ENCODE data around the gene HADHB. TPM values are rescaled to one million over a fixed set of nuclear protein-coding genes. Genes with fewer than 3 reads are reported as not detected.
A peak's percentile ranks its signal among the peaks of the same experiment; 100 is the strongest.
"Not testable (repeated sequence)": the region's sequence is repeated elsewhere in the genome, so short reads cannot be mapped to it uniquely, and the experiment has no call there.

Gene HADHB
- total RNA-seq, 1 donor from 2014 or later: 85.6 TPM

DNA sequence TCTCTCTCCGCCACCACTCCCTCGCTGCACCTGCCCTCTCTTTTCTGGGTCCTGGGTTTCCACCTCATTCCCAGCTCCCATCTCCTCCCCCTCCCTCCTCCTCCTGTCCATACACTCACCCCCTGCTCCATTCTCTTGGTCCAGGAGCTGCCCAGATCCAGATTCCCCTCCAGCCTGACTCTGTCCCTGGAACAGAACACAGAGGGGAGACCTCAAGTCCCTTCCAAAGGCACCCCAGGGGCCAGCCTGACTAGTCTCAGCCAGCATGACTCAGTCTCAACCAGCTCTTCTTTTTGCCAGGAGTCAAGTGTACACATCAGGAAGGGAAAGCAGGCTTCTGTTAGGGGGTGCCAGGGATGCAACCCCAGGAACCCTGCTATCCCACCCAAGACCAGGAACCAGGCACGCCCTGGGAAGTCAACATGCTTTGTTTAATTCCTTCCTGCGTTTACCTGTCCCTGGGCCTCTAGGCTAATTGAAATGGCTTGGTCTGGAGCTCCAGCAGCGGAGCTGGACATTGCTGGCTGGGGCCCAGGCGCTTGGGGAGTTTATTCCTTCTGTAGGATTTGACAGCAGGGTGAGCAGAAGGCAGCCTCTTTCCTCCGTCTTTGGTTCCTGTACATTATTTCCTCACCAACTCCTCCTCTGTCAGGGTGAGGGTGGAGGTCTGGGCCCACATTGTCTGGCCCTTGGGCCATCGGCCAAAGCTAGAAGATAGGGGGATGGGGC is 72.8 kb downstream of the HADHB start:
- no peak for ATAC-seq
- DNase-seq (ENCODE audit: low spot score): no peak
- intact Hi-C loops (cut with DNase I): no loop called here

DNA sequence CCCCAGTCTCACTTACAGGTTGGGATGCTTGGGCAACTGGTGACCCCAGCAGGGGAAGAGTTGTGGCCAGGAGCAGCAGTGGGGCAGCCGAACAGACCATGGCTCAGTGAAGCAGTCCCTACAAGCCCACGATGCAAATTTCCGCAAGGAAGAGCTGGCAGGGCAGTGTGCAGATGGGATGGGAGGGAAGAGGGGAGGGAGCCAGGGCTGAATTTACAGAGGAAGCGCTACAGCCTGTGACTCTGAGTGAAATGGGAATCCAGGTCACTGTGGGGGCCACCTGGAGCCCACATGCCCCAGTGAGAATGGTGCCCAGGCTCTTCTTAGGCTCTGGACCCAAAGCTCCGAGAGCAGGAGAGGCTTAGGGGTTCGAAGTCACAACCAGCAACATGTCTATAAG is 74.2 kb downstream of the HADHB start:
- ATAC-seq: no peak
- intact Hi-C loops (cut with DNase I): no loop called here

DNA sequence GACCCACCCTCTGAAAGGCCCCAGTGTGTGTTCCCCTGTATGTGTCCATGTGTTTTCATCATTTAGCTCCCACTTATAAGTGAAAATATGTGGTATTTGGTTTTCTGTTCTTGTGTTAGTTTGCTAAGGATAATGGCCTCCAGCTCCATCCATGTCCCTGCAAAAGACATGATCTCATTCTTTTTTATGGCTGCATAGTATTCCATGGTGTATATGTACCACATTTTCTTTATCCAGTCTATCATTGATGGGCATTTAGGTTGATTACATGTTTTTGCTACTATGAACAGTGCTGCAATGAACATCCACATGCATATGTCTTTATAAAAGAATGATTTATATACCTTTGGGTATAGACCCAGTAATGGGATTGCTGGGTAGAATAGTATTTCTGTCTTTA is 79.7 kb downstream of the HADHB start:
- intact Hi-C loops (cut with DNase I): loop anchor here (10.0 kb wide), 1 partner anchor 80 kb away; the partner anchor contains the start of genes HADHA and HADHB
- not testable (repeated sequence) for ATAC-seq; DNase-seq (ENCODE audit: low spot score)

More for the DNA sequence above, 74.2 kb downstream of the HADHB start:
- DNase-seq (ENCODE audit: low spot score): no peak

DNA sequence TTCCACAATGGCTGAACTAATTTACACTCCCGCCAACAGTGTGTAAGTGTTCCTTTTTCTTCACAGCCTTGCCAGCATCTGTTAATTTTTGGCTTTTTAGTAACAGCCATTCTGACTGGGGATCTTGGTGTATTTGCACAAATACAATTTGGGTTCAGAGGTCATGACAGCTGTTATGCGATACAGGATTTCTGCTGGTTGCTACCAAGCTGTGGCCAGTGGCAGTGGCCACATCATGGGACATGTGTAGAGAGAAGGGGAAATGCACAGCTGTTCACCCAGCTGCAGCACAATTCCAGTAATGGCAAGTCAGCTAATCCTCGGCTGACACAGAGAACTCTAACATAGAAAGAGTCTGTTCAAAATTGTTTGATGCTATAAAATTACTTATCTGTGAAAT is 80.2 kb downstream of the HADHB start:
- intact Hi-C loops (cut with DNase I): loop anchor here (10.0 kb wide), 1 partner anchor 80 kb away; the partner anchor contains the start of genes HADHA and HADHB
- ATAC-seq: no peak

DNA sequence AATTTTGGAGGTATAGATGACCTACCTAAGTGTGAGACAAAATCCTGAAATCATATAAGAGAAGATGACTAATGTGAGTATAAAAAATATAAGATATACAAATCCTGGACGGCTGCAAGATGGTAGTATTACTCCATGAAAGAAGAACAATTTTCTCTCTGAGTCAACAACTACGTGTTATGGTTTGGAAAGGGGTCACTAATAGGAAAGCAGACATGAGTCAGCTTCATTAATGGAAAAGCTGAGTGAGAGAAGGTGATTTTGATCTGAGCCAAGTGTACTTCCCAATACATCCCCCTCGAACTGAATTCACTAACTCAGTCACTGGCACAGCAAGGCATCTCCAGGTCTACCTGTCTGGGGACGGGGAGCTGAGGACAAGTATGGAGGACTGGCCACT is 81.1 kb downstream of the HADHB start:
- DNase-seq (ENCODE audit: low spot score) (no peak), ATAC-seq (no peak)
- intact Hi-C loops (cut with DNase I): loop anchor here (10.0 kb wide), 1 partner anchor 81 kb away; the partner anchor contains the start of genes HADHA and HADHB

More for the DNA sequence above, 80.2 kb downstream of the HADHB start:
- DNase-seq (ENCODE audit: low spot score): no peak

DNA sequence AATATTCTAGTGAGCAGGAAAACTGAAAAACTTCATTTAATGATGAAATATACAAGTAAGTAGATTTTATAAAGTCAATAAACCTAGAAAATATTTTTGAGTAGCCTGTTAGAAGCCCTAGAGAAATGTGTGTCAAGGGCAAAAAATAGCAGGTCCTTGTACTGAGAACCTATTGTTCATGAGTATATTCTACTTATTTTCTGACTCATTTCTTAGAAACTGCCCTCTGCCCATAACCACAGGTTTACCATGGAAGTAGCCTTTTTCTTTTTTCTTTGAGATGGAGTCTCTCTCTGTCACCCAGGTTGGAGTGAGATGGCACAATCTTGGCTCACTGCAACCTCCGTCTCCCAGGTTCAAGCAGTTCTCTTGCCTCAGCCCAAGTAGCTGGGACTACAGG is 81.8 kb downstream of the HADHB start:
- DNase-seq (ENCODE audit: low spot score): no peak
- intact Hi-C loops (cut with DNase I): loop anchor here (10.0 kb wide), 1 partner anchor 82 kb away; the partner anchor contains the start of genes HADHA and HADHB
- no peak for ATAC-seq

DNA sequence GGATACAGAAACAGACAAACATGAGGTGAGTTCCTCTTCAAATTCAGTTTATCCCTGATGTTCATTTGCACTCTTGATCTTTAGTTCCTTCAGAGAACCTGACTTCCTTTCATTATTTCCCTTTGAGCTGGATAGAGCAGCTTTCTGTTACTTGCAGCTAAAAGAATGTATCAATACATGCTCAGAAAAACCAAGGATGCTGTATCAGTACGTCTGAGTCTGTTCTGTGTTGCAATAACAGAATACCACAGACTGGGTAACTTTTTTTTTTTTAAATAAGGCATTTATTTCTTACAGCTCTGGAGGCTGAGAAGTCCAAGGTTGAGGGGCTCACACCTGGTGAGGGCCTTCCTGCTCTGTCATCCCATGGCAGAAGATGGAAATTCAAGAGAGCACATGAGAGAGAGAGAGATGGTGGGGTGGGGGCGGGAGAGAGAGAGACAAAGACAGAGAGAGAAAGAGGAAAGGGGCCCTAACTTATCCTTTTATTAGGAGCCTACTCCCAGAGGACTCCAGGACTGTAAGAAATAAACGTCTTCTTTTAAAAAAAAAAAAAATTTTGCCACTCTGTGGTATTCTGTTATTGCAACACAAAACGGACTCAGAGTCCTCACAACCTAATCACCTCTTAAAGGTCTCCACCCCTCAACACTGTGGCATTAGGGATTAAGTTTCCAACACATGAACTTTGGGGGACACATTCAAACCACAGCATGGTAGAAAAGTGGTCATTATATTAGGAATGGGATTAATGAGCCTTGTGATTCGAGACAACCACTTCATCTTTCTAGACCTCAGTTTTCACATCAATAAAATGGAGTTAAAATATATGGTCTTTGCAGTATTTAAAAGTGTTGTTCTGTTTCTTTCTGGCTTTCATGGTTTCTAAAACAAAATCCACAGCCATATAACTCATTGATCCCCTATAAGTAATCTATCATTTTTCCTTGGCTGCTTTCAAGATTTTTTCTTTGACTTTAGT is 82.8 kb downstream of the HADHB start:
- ATAC-seq (no peak), DNase-seq (ENCODE audit: low spot score) (no peak)
- intact Hi-C loops (cut with DNase I): loop anchor here (10.0 kb wide), 1 partner anchor 83 kb away; the partner anchor contains the start of genes HADHA and HADHB

DNA sequence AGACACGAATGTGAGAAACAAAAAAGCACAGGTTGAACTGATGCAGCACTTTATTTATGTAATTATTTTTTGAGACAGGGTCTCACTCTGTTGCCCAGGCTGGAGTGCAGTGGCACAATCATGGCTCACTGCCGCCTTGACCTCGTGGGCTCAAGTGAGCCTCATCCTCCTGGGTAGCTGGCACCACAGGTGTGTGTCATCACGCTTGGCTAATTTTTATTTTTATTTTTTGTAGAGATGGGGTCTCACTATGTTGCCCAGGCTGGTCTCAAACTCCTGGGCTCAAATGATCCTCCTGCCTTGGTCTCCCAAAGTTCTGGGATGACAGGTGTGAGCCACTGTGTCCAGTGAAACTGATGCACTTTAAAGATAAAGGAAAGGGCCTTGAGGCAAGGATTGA is 84.3 kb downstream of the HADHB start:
- not testable (repeated sequence) for DNase-seq (ENCODE audit: low spot score); ATAC-seq
- intact Hi-C loops (cut with DNase I): loop anchor here (10.0 kb wide), 1 partner anchor 84 kb away; the partner anchor contains the start of genes HADHA and HADHB

DNA sequence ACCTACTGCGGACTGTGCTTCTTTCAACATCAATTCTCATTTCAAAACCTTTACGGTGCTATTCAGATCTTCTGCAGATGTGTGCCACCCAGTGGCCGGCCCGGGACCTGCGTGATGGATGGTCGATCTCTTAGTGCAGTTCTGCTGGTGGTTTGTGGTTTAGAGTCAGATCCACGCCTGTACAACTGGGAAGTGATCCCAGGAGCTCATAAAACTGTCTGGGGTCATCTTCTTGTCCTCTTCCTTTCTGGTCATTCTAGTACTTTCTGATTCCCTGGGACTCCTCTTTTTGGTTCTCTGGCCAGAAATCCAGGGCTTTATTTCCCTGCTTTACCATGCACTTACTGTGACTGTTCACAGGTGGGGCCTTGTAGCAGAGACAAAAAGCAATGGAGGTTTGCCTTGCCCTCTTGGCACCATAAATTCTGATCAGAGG is 85.4 kb downstream of the HADHB start:
- peak; percentile 93 for DNase-seq (ENCODE audit: low spot score)
- intact Hi-C loops (cut with DNase I): no loop called here
- peak; percentile 97 for ATAC-seq

DNA sequence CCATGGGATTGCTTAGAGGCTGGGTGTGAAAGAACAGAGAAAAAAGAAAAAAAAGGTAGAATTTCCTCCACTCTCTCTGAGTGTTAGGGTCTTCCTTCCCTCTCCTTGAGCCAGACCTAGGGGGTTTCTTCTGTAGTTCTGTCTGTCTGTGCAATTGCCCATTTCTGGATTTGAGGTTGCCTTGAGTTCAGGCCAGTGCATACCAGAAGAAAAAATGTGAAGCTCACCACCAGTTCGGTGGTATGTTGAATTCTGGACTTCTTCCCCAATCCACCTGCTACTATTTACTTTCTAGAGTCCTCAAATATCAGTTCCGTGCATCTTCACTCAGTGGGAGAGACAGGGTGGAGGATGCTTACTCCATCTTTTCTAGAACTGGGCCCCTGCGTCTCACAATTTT is 85.9 kb downstream of the HADHB start:
- DNase-seq (ENCODE audit: low spot score) (no peak), ATAC-seq (peak; percentile 24)
- intact Hi-C loops (cut with DNase I): no loop called here

DNA sequence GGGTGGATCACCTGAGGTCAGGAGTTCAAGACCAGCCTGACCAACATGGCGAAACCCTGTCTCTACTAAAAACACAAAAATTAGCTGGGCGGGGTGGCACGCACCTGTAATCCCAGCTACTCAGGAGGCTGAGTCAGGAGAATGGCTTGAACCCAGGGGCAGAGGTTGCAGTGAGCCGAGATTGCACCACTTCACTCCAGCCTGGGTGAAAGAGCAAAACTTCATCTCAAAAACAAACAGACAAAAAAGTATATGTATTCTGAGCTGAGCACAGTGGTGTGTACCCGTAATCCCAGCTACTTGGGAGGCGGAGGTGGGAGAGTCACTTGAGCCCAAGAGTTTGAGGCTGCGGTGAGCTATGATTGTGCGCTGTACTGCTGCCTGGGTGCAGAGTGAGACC is 86.6 kb downstream of the HADHB start:
- DNase-seq (ENCODE audit: low spot score); ATAC-seq; intact Hi-C loops (cut with DNase I): not testable (repeated sequence)

DNA sequence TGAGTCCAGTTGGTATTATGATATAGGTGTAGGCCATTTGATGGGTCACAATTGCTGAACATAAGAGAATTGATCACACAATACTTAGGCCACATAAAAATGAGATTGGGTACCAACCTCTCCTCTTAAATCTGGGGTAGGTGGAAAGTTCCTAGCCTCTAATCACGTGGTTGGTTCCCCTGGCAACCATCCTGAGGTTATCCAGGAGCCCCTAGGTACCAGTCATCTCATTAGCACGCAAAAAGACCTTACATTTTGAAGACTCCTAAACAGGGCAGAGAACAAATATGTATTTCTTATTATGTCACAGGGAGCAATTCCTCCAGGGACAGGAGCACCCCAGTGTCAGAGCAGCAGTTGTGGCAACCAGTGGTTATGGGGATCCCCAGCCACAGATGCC is 88.6 kb downstream of the HADHB start:
- intact Hi-C loops (cut with DNase I): no loop called here
- ATAC-seq (no peak), DNase-seq (ENCODE audit: low spot score) (no peak)

DNA sequence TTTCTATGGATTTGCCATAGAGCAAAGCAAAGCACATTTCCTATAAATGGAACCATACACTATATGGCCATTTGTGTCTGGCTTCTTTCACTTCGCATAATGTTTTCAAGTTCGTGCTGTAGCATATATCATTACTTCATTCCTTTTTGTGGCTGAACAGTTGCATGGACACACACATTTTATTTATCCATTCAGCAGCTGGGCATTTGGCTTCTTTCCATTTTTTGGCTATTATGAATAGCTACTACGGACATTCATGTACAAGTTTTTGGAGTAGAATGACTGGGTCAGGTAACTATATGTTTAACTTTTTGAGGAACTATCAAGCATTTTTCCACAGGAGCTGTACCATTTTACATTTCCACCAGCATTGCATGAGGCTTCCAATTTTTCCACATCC is 90.5 kb downstream of the HADHB start:
- ATAC-seq (no peak), DNase-seq (ENCODE audit: low spot score) (no peak)
- intact Hi-C loops (cut with DNase I): loop anchor here (5.0 kb wide), 1 partner anchor 877 kb away; the partner anchor contains the start of genes ATRAID and SLC5A6

DNA sequence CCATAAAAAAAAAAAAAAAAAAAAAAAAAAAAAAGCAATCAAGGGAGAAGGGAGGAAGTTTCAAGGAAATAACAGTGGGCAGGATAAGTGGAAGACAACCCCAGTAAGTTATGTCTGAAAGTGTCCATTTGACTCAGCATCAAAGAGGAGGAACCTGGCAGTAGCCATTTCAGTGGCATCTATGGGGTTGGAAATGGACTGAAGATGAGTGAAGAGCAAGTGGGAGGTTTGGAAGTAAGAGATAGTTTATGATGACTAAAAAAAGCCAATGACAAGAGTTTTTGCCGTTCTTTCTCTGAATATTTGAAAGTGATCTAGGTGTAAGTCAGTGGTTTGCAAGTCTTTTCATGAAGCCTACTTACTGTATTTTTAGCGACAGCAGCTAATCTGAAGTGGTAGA is 92.0 kb downstream of the HADHB start:
- ATAC-seq: no peak
- intact Hi-C loops (cut with DNase I): loop anchor here (5.0 kb wide), 1 partner anchor 876 kb away; the partner anchor contains the start of genes ATRAID and SLC5A6

DNA sequence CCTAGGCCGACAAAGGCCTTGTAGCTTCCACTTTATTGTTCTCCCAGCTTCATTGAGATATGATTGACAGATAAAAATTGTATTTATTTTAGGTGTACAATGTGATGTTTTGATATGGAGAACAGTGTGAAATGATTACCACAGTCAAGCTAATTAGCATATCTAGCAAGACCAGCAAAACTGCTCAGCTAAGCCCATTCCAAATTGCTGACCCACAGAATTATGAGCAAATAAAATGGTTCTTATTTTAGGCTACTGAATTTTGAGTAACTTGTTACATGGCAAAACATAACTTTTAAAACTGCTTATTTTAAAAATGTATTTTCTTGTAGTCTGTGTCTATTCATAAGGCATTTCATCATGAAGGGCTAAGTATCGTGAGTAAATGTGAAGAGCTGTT is 92.6 kb downstream of the HADHB start:
- DNase-seq (ENCODE audit: low spot score) (no peak), ATAC-seq (no peak)
- intact Hi-C loops (cut with DNase I): loop anchor here (5.0 kb wide), 1 partner anchor 875 kb away; the partner anchor contains the start of genes ATRAID and SLC5A6

More for the DNA sequence above, 92.0 kb downstream of the HADHB start:
- DNase-seq (ENCODE audit: low spot score): no peak
